HepG2 (cell line): Measurements from ENCODE around the gene DDN. TPM values are rescaled to one million over a fixed set of nuclear protein-coding genes. Genes with fewer than 3 reads are reported as not detected.

Experiments
- AGO2 ChIP-seq: fragments of 200-400 bp; formaldehyde crosslinking; optimal IDR thresholded peaks from 2 replicates; pipeline ENCODE3; 2017; ENCODE audit warnings: mild to moderate bottlenecking, low read depth, low read length, moderate library complexity
- DMAP1 ChIP-seq: IDR thresholded peaks from 2 replicates; pipeline ENCODE4 v1.6.1; 2016
- DRAP1 ChIP-seq: IDR thresholded peaks from 2 replicates; pipeline ENCODE4 v1.6.1; 2016; ENCODE audit warnings: missing genetic modification reagents, missing compliant biosample characterization
- ETV5 ChIP-seq: IDR thresholded peaks from 2 replicates; pipeline ENCODE4 v1.6.1; 2018; ENCODE audit warnings: missing biosample characterization, missing genetic modification reagents, inconsistent platforms, borderline replicate concordance
- HCFC1 ChIP-seq: fragments of 150-350 bp; IDR thresholded peaks from 2 replicates; pipeline ENCODE4 v1.6.1; 2014; ENCODE audit warnings: low read depth, low read length
- IRF1 ChIP-seq: sonication (generic); formaldehyde crosslinking; IDR thresholded peaks from 2 replicates; pipeline ENCODE4 v1.4.0; 2020; ENCODE audit warnings: low read depth, mild to moderate bottlenecking, missing genetic modification reagents
- TCF7L2 ChIP-seq: IDR thresholded peaks from 2 replicates; pipeline ENCODE4 v1.6.1; 2011; ENCODE audit warnings: mild to moderate bottlenecking, low read depth, low read length, moderate library complexity
- ZFP36L1 ChIP-seq: sonication (generic); formaldehyde crosslinking; IDR thresholded peaks from 2 replicates; pipeline ENCODE4 v1.8.0; 2022; ENCODE audit warnings: mild to moderate bottlenecking, missing genetic modification reagents, moderate library complexity
- ZNF205 ChIP-seq: IDR thresholded peaks from 2 replicates; pipeline ENCODE4 v1.6.1; 2018; ENCODE audit warnings: missing biosample characterization, missing genetic modification reagents
- ZNF318 ChIP-seq: sonication (generic); formaldehyde crosslinking; IDR thresholded peaks from 2 replicates; pipeline ENCODE4 v1.4.0; 2020; ENCODE audit warnings: mild to moderate bottlenecking, missing genetic modification reagents
- ZNF329 ChIP-seq: sonication (generic); formaldehyde crosslinking; IDR thresholded peaks from 2 replicates; pipeline ENCODE4 v1.9.0; 2021; ENCODE audit warnings: low read depth, mild to moderate bottlenecking, missing genetic modification reagents
- ZNF530 ChIP-seq: sonication (generic); formaldehyde crosslinking; IDR thresholded peaks from 2 replicates; pipeline ENCODE4 v1.5.0; 2020; ENCODE audit warnings: low read depth, mild to moderate bottlenecking, missing genetic modification reagents
- ZNF574 ChIP-seq: sonication (generic); formaldehyde crosslinking; IDR thresholded peaks from 2 replicates; pipeline ENCODE4 v1.4.0; 2020; ENCODE audit warnings: missing genetic modification reagents
- ZNF740 ChIP-seq: sonication (generic); formaldehyde crosslinking; IDR thresholded peaks from 2 replicates; pipeline ENCODE4 v1.4.0; 2020; ENCODE audit warnings: missing genetic modification reagents
- ZNF781 ChIP-seq: sonication (generic); formaldehyde crosslinking; IDR thresholded peaks from 2 replicates; pipeline ENCODE4 v1.5.1; 2020; ENCODE audit warnings: borderline replicate concordance, mild to moderate bottlenecking, missing genetic modification reagents; ENCODE audit errors: not compliant biosample characterization
- ZNF816 ChIP-seq: sonication (generic); formaldehyde crosslinking; IDR thresholded peaks from 2 replicates; pipeline ENCODE4 v1.8.0; 2022; ENCODE audit warnings: missing genetic modification reagents, mild to moderate bottlenecking, borderline replicate concordance
- polyA plus RNA-seq, 8 experiments: library from polyadenylated mRNA; depleted of rRNA in 3 of 8; stranded (reverse) in 7 of 8; unstranded in 1 of 8; fragments of >200 nt; fragmentation: Illumina TruSeq in 4 of 8; extraction: Trizol in 4 of 8; gene quantifications; 2 replicates each; pipeline versions ENCODE4 v1.2.1 to v1.2.3, GENCODE V29; 2011 to 2016; ENCODE audit warnings: low read depth in 4 of 8, missing spikeins in 1 of 8, mixed read lengths in 1 of 8; ENCODE audit not compliant: insufficient read depth in 1 of 8
- total RNA-seq, 5 experiments: library from RNA; depleted of rRNA; stranded (reverse); fragments of >200 nt; fragmentation: Illumina TruSeq; extraction: Trizol; gene quantifications; 2 replicates each; pipeline ENCODE4 v1.2.3, GENCODE V29; 2016; ENCODE audit warnings: low read depth in 1 of 5

The DDN gene
- total and polyA plus RNA-seq, 2 of the 13 experiments (the other 11 are each of a cell fraction or from before 2014, with no cell fraction given), result 0.24 to 0.53 TPM

- TF ChIP-seq ZNF574 (CRISPR knock-in tag) (peak; percentile 81), IRF1 (CRISPR knock-in tag) (no peak), ZNF740 (CRISPR knock-in tag) (no peak), ZFP36L1 (no peak), DRAP1 (CRISPR knock-in tag) (peak; percentile 72; the same call in 1 of the 2 replicates), ZNF781 (CRISPR knock-in tag) (peak; percentile 66), DMAP1 (CRISPR knock-in tag) (no peak), TCF7L2 (no peak), ZNF318 (no peak), AGO2 (peak; percentile 72), ETV5 (peak; percentile 93), HCFC1 (peak; percentile 37; the same call in 1 of the 2 replicates), ZNF329 (peak; percentile 53; the same call in 1 of the 2 replicates), ZNF816 (CRISPR knock-in tag) (no peak), ZNF530 (CRISPR knock-in tag) (no peak), ZNF205 (CRISPR knock-in tag) (no peak)
These were observed 41.8 kb downstream of the DDN start, which contains the start of gene ARF3 (continued) for GRCh38 chr12:48957141-48958048.
